Mucosa of stomach (tissue), 1 donor: ENCODE data around the gene C1QTNF6.
"Not testable (repeated sequence)": the region's sequence is repeated elsewhere in the genome, so short reads cannot be mapped to it uniquely, and the experiment has no call there.

Experiments
- H3K27me3 ChIP-seq: one replicate; pipeline ENCODE4 v1.7.0; 2013; ENCODE audit warnings: mild to moderate bottlenecking, low read length; ENCODE audit not compliant: control insufficient read depth, insufficient read depth
- H3K36me3 ChIP-seq: one replicate; pipeline ENCODE4 v1.7.0; 2013; ENCODE audit warnings: low read length; ENCODE audit not compliant: control insufficient read depth, insufficient read depth
- H3K4me1 ChIP-seq: one replicate; pipeline ENCODE4 v1.7.0; 2013; ENCODE audit warnings: mild to moderate bottlenecking, low read length; ENCODE audit not compliant: control insufficient read depth, insufficient read depth
- H3K4me3 ChIP-seq: one replicate; pipeline ENCODE4 v1.7.0; 2013; ENCODE audit warnings: low read length
- H3K9ac ChIP-seq: one replicate; pipeline ENCODE4 v1.7.0; 2013; ENCODE audit warnings: mild to moderate bottlenecking, low read length, moderate library complexity
- H3K9me3 ChIP-seq: one replicate; pipeline ENCODE4 v1.7.0; 2013; ENCODE audit warnings: mild to moderate bottlenecking, low read length, moderate library complexity; ENCODE audit not compliant: control insufficient read depth
- donor health status: Pancreatic carcinoma.

C1QTNF6 gene

DNA sequence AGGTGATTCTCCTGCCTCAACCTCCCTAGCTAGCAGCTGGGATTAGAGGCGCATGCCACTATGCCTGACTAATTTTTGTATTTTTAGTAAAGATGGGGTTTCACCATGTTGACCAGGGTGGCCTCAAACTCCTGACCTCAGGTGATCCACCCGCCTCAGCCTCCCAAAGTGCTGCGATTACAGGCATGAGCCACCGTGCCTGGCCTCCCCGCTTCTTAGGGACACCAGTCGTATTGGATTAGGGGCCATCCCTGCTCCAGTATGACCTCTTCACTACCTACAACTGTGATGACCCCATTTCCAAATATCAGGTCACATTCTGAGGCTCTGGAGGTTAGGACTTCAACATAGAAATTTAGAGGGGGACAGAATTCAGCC, 13.4 kb upstream of the C1QTNF6 start:
- H3K9ac ChIP-seq, H3K9me3 ChIP-seq, H3K4me3 ChIP-seq, H3K27me3 ChIP-seq, H3K36me3 ChIP-seq: not testable (repeated sequence)
- H3K4me1 ChIP-seq, result peaks cover 26% of the 10 kb centered on the region

DNA sequence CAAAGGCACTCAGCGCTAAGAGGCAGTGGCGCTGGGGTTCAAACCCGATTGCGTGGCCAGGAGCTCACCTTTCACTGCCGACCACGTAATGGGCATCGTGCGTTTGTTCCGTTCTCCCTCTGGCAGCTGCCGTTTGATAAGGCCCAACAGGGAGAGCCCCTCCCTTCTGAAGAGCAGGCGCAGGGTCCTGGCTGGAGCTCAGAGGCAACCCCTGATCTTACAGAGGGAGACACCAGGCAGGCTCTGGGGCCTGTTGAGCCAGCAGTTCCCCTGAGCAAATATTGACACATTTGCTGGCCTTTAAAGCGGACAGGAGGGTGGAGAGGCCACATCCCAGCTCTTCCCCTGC, 11.7 kb upstream of the C1QTNF6 start:
- peak overlapping the region; percentile 91 for H3K4me3 ChIP-seq
- no peaks in the 10 kb centered on the region for H3K9me3 ChIP-seq
- peaks cover 32% of the 10 kb centered on the region for H3K4me1 ChIP-seq
- H3K36me3 ChIP-seq, result no peaks in the 10 kb centered on the region
- peak overlapping the region; percentile 62 for H3K9ac ChIP-seq
- H3K27me3 ChIP-seq, result no peaks in the 10 kb centered on the region

DNA sequence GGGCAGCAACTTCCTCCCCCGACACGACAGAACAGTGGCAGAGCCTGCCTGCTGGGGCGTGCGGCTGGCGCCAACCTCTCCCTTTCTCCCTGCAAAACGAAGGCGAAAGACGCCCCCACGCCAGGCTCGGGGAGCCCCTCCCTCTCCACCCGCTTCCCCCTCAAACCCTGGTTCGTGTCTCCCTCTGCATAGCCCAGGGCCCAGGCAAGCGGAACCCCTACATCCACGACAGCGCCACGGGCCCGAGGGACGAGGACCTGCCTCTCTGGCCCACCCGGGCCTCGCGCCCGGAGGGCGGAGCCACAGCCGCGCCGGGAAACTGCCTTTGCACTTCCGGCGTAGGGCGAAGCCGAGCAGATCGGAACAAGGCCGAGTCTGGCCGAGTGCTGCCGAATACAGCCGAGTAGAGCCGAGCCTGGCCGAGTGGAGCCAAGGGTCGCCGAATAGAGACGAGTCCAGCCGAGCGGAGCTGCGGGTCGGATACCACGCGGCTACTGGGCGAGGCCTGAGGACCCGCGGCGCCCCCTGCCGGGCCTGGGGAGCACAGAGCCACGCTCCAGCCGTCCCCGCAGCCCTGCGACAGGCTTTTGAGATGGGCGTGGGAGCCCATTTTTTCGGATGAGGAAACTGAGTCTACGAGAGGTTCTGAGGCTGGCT, 11.2 kb upstream of the C1QTNF6 start:
- no peaks in the 10 kb centered on the region for H3K9me3 ChIP-seq
- H3K4me1 ChIP-seq, result peaks cover 32% of the 10 kb centered on the region
- peak overlapping the region; percentile 91 for H3K4me3 ChIP-seq
- H3K27me3 ChIP-seq, result no peaks in the 10 kb centered on the region
- H3K9ac ChIP-seq, result peak overlapping the region; percentile 90
- no peaks in the 10 kb centered on the region for H3K36me3 ChIP-seq

DNA sequence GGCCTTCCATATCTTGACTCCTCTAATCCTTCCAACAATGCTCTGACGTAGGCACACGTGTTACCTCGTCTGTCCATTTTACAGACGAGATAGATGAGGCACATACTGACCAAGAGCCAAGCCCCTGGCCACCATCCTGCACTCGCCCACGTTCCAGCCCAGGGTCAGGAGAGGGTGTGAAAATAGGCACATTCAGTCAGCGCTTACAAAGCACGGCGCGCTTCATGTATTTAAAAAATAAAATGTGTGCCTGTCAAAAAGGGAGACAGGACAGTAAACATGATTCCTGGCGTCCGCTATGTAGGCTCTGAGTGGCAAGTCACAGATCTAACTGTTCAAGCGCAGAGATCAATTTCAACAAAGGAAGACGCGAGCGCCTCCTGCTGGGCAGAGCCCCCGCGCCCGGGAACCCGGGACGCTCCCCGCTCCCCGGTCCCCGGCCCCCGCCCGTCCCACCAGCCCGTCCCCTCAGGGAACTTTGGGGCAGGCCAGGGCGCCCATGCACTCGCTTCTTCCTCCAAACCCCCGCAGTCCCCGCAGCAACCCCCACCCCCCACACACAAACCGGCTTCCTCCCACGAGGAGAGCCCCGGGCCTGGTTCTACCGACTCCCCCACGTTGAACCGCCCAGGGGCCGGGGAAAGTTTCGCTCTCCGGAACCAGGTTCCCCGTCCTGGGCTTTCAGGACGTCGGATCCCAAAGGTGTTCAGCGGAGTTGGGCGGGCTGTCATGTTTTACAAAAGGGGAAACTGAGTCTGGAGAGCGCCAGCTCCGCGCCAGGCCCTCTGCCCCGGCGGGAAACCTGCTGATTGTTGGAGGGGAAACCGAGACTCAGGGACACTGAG, 10.4 kb upstream of the C1QTNF6 start:
- H3K4me1 ChIP-seq, result peaks cover 32% of the 10 kb centered on the region
- H3K9me3 ChIP-seq, result no peaks in the 10 kb centered on the region
- no peaks in the 10 kb centered on the region for H3K27me3 ChIP-seq
- H3K4me3 ChIP-seq, result peak overlapping the region; percentile 91
- peak overlapping the region; percentile 90 for H3K9ac ChIP-seq
- no peaks in the 10 kb centered on the region for H3K36me3 ChIP-seq

DNA sequence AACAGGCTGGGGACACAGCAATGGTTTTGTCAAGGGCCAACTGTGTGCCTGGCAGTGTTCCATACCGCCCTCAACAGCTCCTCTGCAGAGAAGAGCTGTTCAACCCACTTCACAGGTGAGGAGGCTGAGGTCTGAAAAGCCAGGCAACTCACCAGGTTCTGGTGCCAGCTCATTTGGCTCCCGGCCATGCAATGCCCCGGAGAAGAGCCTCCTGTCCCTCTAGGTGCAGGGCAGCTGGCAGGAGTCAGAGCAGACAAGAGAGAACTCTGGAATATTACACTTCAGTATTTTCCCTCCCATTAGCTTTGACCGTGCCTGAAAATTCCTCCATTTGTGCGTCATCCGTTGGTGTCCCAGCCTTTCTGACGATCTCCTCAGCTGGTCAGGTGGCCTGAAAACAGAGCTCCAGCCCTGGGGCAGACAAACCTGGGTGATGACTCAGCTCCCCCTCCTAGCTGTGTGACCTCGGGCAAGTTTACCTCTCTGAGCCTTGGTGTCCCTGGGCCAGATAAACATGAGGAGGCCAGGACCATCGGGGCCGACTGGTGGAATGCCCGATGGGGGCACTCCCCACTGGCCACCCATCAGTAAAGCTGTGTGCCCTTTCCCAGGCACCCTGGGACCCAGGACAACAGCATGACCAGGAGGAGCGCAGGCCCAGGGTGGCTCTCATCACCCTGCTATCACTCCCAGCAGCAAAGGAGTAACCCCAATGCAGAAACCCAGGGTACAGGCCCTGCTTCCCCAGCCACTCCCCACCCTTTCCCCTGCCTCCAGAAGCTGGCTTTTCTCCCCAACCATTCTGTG, 9.6 kb upstream of the C1QTNF6 start:
- Histone ChIP-seq H3K9ac (peak overlapping the region; percentile 7), H3K4me3 (no peak overlapping the region), H3K4me1 (peaks cover 32% of the 10 kb centered on the region), H3K9me3 (no peaks in the 10 kb centered on the region), H3K27me3 (no peaks in the 10 kb centered on the region), H3K36me3 (no peaks in the 10 kb centered on the region)

DNA sequence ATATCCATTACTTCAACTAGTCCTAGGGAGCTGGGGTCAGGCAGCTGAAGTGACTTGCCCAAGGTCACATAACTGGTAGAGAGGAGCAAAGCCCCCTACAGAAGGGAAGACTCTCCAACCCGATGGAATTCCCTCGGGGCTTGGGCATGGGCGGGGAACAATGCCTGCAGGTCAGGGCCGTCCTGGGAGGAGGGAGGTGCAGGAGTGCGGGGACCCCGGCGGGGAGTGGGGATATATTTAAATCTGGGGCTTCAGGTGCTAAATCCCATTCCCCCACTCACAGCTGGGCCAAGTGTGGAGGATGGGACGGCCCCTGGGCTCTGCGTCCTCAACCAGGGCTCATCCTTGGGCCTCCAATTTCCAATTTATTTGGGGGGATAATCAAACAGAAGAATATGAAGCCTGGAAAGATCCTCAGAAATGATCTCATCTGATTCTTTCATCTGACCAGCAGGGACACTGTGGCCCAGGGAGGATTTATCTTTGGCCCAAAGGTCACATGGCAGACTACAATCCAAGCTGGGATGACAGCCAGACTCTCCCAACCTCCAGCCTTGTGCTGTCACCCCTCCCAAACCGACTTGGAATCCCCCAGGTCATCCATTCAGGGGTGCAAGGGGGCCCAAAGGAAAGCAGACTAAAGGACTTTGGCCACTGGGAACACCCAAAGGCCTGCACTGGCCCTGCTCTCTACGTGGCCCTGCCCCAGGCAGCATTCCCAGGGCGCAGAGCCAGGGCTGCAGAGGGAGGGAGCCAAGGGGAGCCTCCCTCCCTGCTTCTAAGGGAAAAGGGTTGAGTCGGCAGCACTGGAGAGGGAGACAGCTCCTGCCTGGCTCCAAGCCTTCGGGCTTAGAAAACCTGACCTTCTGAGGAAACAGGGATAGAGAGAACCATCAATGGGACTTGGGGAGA, 8.7 kb upstream of the C1QTNF6 start:
- Histone ChIP-seq H3K4me3 (no peak overlapping the region), H3K9ac (no peak overlapping the region), H3K9me3 (no peaks in the 10 kb centered on the region), H3K27me3 (no peaks in the 10 kb centered on the region), H3K36me3 (no peaks in the 10 kb centered on the region), H3K4me1 (peaks cover 32% of the 10 kb centered on the region)

DNA sequence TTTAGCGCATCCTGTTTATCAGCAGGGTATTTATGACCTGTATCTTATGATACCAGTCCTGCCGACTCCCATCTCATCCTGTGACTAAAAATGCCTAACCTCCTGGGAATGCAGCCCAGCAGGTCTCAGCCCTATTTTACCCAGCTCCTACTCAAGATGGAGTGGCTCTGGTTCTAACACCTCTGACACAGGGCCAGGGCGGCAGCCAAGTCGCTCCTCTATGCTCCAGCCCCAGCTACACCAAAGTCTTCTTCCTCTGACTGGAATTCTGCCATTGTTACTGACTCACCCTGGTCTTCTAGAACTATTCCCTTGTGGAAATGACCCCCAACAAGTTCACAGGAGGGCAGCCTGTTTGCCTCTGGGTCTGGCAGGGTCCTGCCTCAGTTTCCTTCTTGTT, 7.9 kb upstream of the C1QTNF6 start:
- Histone ChIP-seq H3K4me3 (no peak overlapping the region), H3K4me1 (peaks cover 32% of the 10 kb centered on the region), H3K9ac (no peak overlapping the region), H3K9me3 (no peaks in the 10 kb centered on the region), H3K27me3 (no peaks in the 10 kb centered on the region), H3K36me3 (no peaks in the 10 kb centered on the region)

DNA sequence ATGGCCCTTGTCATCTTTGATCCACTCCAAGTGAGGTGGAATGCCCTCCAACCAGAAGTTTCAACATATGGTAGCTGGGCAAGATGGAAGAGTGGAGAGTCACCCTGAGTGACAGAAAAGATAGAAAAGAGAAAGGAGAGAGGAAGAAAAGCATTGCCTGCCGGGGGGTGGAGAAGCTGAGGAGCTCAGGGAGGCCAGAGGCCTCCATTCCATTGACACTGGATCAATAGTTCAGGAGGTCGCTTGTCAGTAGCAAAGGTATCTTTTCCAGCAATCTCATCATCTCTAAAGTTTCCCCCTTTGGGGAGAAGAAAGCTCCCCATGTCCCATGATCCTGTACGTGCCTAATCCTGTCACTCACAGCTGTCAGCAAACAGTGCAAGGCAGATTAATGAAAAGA, 6.7 kb upstream of the C1QTNF6 start:
- Histone ChIP-seq H3K9me3 (no peaks in the 10 kb centered on the region), H3K27me3 (no peaks in the 10 kb centered on the region), H3K9ac (no peak overlapping the region), H3K4me3 (no peak overlapping the region), H3K36me3 (no peaks in the 10 kb centered on the region), H3K4me1 (peaks cover 34% of the 10 kb centered on the region)

DNA sequence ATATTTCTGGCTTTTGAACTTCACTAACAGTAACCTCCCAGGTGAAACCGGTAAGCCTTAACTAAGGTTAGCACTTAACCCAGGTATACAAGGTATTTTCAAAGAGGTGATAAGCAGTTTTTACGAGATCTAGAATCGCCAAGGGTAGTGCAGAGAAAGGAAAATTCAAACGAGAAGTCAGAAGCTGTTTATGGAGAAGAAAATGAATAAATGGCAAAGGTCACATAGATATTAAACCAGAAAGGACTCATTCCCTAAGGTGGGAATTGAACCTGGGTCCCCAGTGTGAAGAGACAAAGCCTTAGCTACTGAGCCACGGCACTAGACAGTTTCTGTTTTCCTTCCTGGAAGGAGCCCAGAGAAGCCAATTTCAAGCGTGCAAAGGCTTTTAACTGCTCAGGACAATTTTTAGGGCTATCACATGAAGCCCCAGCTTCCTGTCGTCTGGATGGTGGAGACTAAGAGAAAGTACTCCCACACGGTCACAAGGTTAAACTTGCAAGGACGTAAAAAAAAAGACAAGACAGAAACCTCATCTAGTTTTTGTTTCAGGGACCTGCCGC, 5.7 kb upstream of the C1QTNF6 start:
- Histone ChIP-seq H3K27me3 (no peaks in the 10 kb centered on the region), H3K9me3 (no peaks in the 10 kb centered on the region), H3K4me3 (no peak overlapping the region), H3K4me1 (peaks cover 42% of the 10 kb centered on the region), H3K9ac (no peak overlapping the region), H3K36me3 (no peaks in the 10 kb centered on the region)

DNA sequence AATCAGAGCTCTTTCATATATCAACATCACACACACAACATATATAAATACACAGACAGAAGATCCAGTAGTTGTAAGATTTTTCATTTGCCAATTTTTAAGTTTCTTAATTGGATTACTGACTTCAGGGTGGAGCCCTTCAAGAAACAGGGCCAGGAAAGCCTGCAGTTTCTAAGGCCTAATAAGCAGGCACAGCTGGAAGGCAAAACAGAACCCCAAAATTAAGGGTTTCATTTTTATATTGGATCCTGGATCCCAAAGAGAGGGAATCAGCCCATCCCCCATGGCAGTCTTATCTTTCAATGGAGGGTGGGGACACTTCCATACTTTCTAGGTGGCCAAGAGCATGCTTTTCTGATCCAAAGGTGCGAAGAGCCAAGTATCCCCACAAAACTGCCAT, 4.7 kb upstream of the C1QTNF6 start:
- H3K4me3 ChIP-seq, result no peak overlapping the region
- H3K9me3 ChIP-seq, result no peaks in the 10 kb centered on the region
- H3K36me3 ChIP-seq, result no peaks in the 10 kb centered on the region
- no peaks in the 10 kb centered on the region for H3K27me3 ChIP-seq
- no peak overlapping the region for H3K9ac ChIP-seq
- H3K4me1 ChIP-seq, result peaks cover 44% of the 10 kb centered on the region

DNA sequence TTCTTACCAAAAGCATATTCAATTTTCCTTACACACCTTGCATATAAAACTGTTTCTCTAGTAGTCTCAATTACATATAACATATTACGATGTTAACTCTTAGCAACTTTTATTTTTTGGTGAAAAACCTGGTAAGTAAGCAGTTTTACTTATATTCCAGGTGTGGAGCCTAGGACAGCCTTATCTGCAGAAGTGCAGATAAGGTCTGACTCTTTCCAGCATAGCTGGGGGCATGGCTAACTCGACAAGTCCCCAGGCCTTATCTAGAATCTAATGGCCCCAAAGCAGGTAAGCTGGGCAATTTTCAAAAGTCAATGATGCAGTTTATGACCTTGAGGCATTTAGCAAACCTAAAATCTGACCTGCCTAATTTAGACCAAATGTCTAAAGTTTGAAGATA, 4.2 kb upstream of the C1QTNF6 start:
- Histone ChIP-seq H3K9ac (no peak overlapping the region), H3K4me3 (no peak overlapping the region), H3K27me3 (no peaks in the 10 kb centered on the region), H3K36me3 (no peaks in the 10 kb centered on the region), H3K9me3 (no peaks in the 10 kb centered on the region), H3K4me1 (peaks cover 44% of the 10 kb centered on the region)
